IMR-90 (cell line): ENCODE results near the gene APOA4.

Experiments
- CEBPB ChIP-seq: IDR thresholded peaks from 2 replicates; pipeline ENCODE4 v1.6.1; 2012; ENCODE audit warnings: low read depth, low read length, improper control_type of control experiment
- MAFK ChIP-seq: IDR thresholded peaks from 2 replicates; pipeline ENCODE4 v1.6.1; 2012; ENCODE audit warnings: low read depth, low read length, improper control_type of control experiment
- POLR2A ChIP-seq: IDR thresholded peaks from 2 replicates; pipeline ENCODE4 v1.6.1; 2012; ENCODE audit warnings: mild to moderate bottlenecking, low read depth, low read length
- RAD21 ChIP-seq: IDR thresholded peaks from 2 replicates; pipeline ENCODE4 v1.6.1; 2012; ENCODE audit warnings: low read length, improper control_type of control experiment
- RCOR1 ChIP-seq: IDR thresholded peaks from 2 replicates; pipeline ENCODE4 v1.6.1; 2012; ENCODE audit warnings: mild to moderate bottlenecking, low read length, improper control_type of control experiment; ENCODE audit not compliant: insufficient replicate concordance
- RFX5 ChIP-seq: IDR thresholded peaks from 2 replicates; pipeline ENCODE4 v1.8.0; 2012; ENCODE audit warnings: low read depth, mild to moderate bottlenecking, low read length, moderate library complexity
- SMC3 ChIP-seq: fragments of 150-350 bp; IDR thresholded peaks from 2 replicates; pipeline ENCODE4 v1.6.1; 2016; ENCODE audit warnings: low read depth, mild to moderate bottlenecking, antibody characterized with exemption, low read length, moderate library complexity
- TF ChIP-seq, protein P1 (sequence below): conservative IDR thresholded peaks from 2 replicates; pipeline ENCODE4 v1.5.1; 2012; ENCODE audit warnings: mild to moderate bottlenecking, low read depth, low read length, improper control_type of control experiment
- TF ChIP-seq, protein P2 (sequence below): fragments of 150-350 bp; IDR thresholded peaks from 2 replicates; pipeline ENCODE4 v1.6.1; 2017; ENCODE audit warnings: mild to moderate bottlenecking, antibody characterized with exemption, low read length, low read depth
- TF ChIP-seq, protein P3 (sequence below): fragments of 150-350 bp; IDR thresholded peaks from 2 replicates; pipeline ENCODE4 v1.6.1; 2016; ENCODE audit warnings: low read depth, mild to moderate bottlenecking, low read length, moderate library complexity, borderline replicate concordance

GRCh38 chr11:116832350-116833290 lies 9.5 kb upstream of the APOA4 start:
- TF ChIP-seq POLR2A (no peak), SMC3 (no peak), CEBPB (no peak), RAD21 (no peak), RCOR1 (no peak), MAFK (no peak), RFX5 (no peak)
- TF ChIP-seq, protein P1, sequence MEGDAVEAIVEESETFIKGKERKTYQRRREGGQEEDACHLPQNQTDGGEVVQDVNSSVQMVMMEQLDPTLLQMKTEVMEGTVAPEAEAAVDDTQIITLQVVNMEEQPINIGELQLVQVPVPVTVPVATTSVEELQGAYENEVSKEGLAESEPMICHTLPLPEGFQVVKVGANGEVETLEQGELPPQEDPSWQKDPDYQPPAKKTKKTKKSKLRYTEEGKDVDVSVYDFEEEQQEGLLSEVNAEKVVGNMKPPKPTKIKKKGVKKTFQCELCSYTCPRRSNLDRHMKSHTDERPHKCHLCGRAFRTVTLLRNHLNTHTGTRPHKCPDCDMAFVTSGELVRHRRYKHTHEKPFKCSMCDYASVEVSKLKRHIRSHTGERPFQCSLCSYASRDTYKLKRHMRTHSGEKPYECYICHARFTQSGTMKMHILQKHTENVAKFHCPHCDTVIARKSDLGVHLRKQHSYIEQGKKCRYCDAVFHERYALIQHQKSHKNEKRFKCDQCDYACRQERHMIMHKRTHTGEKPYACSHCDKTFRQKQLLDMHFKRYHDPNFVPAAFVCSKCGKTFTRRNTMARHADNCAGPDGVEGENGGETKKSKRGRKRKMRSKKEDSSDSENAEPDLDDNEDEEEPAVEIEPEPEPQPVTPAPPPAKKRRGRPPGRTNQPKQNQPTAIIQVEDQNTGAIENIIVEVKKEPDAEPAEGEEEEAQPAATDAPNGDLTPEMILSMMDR = no peak
- TF ChIP-seq, protein P2, sequence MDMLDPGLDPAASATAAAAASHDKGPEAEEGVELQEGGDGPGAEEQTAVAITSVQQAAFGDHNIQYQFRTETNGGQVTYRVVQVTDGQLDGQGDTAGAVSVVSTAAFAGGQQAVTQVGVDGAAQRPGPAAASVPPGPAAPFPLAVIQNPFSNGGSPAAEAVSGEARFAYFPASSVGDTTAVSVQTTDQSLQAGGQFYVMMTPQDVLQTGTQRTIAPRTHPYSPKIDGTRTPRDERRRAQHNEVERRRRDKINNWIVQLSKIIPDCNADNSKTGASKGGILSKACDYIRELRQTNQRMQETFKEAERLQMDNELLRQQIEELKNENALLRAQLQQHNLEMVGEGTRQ = no peak
- TF ChIP-seq, protein P3, sequence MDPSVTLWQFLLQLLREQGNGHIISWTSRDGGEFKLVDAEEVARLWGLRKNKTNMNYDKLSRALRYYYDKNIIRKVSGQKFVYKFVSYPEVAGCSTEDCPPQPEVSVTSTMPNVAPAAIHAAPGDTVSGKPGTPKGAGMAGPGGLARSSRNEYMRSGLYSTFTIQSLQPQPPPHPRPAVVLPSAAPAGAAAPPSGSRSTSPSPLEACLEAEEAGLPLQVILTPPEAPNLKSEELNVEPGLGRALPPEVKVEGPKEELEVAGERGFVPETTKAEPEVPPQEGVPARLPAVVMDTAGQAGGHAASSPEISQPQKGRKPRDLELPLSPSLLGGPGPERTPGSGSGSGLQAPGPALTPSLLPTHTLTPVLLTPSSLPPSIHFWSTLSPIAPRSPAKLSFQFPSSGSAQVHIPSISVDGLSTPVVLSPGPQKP = no peak
